GM19372 (cell line): ENCODE results near the gene MTNR1B.

Experiments
- ATAC-seq: cut with Tn5 transposase; IDR thresholded peaks from one replicate; pipeline ENCODE4 v1.9.1; 2021; ENCODE audit warnings: mild to moderate bottlenecking, low read depth, moderate library complexity; ENCODE audit not compliant: unreplicated experiment

MTNR1B gene

DNA sequence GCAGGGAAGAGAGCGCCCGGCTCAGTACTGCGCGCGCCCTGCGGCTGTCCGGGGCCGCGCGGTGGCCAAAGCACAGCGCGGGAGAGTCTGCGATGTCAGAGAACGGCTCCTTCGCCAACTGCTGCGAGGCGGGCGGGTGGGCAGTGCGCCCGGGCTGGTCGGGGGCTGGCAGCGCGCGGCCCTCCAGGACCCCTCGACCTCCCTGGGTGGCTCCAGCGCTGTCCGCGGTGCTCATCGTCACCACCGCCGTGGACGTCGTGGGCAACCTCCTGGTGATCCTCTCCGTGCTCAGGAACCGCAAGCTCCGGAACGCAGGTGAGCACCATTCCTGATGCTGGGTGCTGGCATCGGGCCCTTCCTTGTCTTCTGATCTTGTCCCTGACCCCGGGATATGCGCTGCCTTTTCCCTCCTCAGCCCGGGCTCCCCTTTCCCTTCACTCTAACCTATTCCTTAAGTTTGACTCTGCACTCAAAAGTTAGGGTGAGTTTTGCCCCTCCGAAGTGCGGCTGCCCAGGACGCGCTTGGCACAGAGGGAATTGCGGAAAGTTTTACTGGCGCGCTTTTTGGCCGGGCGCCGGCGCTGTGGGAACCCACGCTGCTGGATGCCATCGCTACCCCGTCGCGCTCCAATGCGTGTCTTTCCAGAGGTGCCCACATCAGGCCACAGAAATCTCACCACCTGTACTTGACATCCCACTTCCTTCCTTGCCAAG, at the start of gene MTNR1B:
Gene MTNR1B (plus strand): TSS at position 18 of the 714 bp plus-strand sequence. CDS start 75 bp downstream, at position 93.
- ATAC-seq: no peak

- no peak for ATAC-seq
These were observed 49.1 kb upstream of the MTNR1B start for GRCh38 chr11:92920331-92920730.

- ATAC-seq: no peak
These were observed 46.7 kb upstream of the MTNR1B start for GRCh38 chr11:92922731-92923130.

GRCh38 chr11:92929246-92929645, 40.2 kb upstream of the MTNR1B start:
- ATAC-seq: no peak

DNA sequence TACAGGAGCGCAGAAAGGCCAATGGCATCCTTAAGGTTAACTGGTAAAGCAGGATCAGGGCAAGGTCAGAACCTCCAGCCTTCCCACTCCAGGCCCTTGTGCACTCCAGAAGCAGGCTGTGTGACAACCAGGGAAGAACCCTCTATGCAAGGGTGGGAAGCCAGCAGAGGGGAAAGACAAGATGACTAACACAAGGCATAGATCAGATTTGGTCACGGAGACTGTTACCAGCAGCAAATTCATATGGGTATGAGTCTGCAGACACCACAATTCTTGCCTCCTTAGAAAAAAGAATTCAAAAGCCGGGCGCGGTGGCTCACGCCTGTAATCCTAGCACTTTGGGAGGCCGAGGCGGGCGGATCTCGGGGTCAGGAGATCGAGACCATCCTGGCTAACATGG, 39.8 kb upstream of the MTNR1B start:
- no peak for ATAC-seq

- ATAC-seq: no peak
These were observed 37.6 kb upstream of the MTNR1B start for GRCh38 chr11:92931746-92932422.

DNA sequence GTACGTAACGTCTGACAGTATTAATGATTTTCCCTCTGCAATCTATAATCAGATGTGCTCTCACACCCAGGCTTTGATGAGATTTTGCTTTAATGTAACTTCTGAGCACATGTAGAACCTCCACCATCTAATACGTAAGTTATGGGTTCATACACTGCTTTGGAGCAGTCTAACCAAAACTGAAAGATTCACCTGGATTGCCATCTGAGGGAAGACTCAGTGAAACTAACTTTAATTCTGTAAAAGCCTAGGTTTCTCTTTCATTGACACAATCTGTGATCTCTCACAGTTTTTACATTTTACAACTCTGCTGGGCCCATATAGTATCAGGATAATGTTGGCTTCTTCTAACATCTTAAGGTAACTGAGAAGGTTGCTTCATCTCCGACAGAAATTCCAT, 30.1 kb upstream of the MTNR1B start:
- no peak for ATAC-seq

DNA sequence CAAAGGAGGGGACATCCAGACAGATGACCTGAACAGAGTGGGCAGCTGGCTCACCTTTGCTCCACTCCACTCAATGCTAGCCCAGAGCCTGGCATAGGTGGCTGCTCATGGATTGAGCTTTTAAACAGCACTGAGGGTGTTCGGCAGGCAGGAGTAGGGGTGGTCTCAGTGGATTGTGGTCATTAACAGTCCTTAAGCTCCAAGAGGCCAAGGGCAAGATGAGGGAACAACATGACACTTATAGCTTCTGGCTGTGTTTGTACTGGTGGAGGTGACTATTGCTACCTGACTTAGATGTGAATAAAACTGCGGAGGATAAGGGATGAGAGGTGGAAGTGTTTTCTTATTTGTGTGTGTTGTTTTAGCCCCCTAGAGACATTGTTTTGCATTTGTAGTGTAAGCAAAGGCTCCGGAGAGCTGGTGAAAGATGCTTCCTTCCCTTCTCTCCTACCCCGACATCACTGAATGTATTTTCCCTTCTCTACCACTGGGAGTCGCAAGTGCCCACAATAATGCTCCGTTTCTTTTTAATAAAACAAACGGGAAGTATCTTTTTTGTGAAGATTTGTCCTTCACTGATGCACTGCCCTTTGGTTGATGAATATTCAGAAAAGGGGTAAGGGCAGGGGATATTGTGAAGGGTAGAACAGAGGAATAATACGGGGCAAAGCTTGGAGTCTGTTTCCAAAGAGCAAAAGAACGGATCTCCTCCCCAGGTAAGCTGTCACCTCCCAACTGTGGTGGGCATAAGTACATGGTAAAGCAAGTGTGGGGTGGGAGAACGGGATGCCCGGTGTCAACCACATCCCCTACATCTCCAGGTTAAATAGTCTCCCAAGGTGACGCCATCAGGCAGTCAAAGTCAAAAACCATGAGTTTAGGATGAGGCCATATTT, 27.5 kb upstream of the MTNR1B start:
- ATAC-seq: peak; percentile 80

DNA sequence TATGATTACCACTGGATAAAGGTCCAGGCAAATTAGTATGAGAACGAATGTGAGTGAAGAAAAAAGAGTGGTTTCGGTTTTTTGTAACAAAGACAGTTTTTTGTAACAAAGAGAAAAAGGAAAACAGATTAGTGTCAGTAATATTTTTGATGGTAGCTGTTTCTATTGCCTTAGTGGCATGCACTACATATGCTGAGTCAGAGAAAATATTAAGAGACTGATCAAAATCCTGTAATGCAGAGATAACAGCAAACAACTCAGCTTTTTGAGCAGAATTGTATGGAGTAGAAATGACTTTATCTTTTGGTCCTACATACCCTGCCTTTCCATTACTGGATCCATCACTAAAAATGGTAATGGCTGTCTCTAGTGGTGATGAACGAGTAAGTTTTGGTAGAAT, 22.7 kb upstream of the MTNR1B start:
- no peak for ATAC-seq

DNA sequence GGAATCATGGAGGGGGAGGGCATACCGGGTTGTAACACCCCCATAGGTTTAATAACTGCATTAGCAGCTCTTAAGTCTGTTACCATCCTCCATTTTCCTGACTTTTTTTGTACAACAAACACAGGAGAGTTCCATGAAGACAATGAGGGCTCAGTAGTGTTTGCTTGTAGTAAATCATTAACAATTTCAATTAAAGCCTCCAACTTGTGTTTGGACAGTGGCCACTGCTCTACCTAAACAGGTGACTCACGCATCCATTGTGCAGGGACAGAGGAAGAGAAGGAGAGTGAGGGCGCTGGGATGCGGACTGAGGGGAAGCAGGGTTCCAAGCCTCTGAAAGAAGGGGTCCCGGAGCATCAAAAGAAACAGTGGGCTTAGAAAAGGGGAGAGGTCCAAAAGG, 21.3 kb upstream of the MTNR1B start:
- ATAC-seq: no peak

- ATAC-seq: no peak
These were observed 15.4 kb upstream of the MTNR1B start for GRCh38 chr11:92954003-92954402.

- ATAC-seq: no peak
These were observed 13.6 kb upstream of the MTNR1B start for GRCh38 chr11:92955860-92956259.

DNA sequence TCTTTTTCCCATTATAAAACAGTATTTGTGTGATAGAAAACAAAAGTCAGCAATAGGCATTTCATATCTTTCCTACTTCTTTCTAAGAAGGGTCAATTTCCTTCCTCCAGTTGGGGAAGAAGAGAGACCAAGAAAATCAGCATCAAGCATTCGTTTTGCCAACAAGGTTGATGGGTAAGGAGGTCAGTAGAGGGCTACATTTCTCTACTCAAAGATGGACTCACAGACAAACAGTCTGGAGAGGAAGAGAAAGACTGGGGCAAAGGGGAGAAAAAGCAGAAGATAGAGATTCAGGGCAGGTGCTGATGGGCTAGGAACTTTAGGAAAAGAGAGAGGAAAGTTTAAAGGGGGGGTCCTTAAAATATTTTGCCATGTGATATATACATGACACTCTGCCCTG, 8.6 kb upstream of the MTNR1B start:
- ATAC-seq: no peak

DNA sequence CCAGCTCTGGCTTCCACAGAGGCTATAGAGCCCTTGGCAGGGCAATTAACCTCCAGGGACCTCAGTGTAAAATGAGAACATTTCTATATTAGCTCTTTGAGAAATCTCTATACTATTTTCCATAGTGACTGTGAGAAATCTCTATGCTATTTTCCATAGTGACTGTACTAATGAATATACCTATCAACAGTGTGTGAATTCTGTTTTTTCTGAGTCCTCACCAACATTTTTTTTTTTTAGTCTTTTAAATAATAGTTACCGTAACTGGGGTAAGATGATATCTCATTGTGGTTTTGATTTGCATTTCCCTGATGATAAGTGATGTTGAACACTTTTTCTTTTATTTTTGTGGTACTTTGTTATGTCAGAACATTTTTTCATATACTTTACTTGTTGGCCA, 7.0 kb upstream of the MTNR1B start:
- no peak for ATAC-seq

- no peak for ATAC-seq
These were observed 5.0 kb upstream of the MTNR1B start for GRCh38 chr11:92964471-92964870.

DNA sequence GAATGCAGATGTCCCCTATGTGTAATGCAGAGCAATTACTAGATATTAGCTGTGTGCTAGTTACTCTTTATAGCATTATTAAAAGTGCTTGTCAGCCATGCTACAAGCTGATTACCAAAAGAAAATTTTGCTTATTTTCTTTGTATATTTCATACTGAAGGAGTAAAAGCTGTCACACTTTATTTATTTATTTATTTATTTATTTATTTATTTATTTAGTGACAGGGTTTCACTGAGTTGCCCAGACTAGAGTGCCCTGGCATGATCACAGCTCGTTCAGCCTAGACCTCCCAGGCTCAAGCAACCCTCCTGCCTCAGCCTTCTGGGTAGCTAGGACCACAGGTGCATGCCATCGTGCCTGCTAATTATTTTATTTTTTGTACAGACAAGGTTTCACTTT, 4.3 kb upstream of the MTNR1B start:
- no peak for ATAC-seq

DNA sequence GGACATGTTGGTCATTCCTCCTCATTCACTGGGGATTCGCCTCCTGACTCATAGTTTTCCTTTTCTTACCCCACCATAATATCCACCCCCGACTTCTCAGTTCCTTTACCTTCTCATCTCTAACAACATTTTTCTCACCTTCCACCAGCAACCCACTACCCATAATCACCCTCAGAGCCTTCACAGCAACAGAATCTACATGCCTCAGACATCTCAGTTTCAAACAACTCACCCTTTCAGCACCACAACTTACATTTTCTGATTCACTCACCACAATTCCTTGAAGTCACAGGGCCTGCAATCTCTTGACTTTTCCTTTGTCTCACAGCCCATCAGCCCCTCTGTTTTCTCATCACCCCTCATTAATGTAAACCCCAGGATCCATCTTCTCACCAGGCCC, 2.3 kb upstream of the MTNR1B start:
- ATAC-seq: no peak

DNA sequence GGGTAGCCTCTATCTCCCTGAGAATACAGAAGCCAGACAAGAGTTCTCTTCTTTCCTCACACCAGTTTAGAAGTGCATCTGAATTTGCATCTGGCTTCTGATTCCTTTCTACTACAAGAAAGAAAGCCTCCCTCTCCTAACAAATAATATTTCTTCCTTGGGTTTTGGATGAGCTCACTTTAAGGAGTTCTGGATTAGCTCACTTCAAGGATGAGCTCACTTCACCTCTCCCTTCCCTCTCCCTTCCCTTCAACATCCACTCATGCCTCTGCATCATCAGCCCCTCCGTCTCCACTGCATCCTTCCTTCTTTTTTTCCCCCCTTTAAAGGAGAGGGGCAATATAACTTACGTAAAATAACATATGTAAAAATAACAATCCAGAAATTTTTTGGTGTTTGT, 1.6 kb upstream of the MTNR1B start:
- no peak for ATAC-seq

GRCh38 chr11:92969293-92969633, 188 bp upstream of the MTNR1B start:
- ATAC-seq: no peak

- ATAC-seq: no peak
These were observed 2.8 kb downstream of the MTNR1B start for GRCh38 chr11:92972248-92972647.

- no peak for ATAC-seq
These were observed 5.8 kb downstream of the MTNR1B start for GRCh38 chr11:92975285-92975684.
